Chondrocyte (in vitro differentiated cells): Measurements from ENCODE around the gene TEDC1. TPM values are rescaled to one million over a fixed set of nuclear protein-coding genes. Genes with fewer than 3 reads are reported as not detected.
A peak's percentile ranks its signal among the peaks of the same experiment; 100 is the strongest.

Experiments used
- DNase-seq: peaks from one replicate; pipeline ENCODE4 v3.0.0; 2021; ENCODE audit warnings: mixed read lengths, low spot score
- H3K27ac Mint-ChIP-seq: one replicate; pipeline ENCODE4 v1.8.0; 2021; ENCODE audit warnings: mild to moderate bottlenecking, moderate library complexity, mixed read lengths; ENCODE audit not compliant: unreplicated experiment
- H3K27me3 Mint-ChIP-seq: 2 replicates; pipeline ENCODE4 v1.8.0; 2021; ENCODE audit warnings: low read depth, mixed read lengths
- H3K36me3 Mint-ChIP-seq: 2 replicates; pipeline ENCODE4 v1.8.0; 2021; ENCODE audit warnings: low read depth, mixed read lengths
- H3K4me1 Mint-ChIP-seq: 2 replicates; pipeline ENCODE4 v1.8.0; 2021; ENCODE audit warnings: low read depth, mild to moderate bottlenecking, mixed read lengths
- H3K4me3 Mint-ChIP-seq: one replicate; pipeline ENCODE4 v1.8.0; 2021; ENCODE audit warnings: mild to moderate bottlenecking, moderate library complexity, mixed read lengths; ENCODE audit not compliant: unreplicated experiment
- H3K9me3 Mint-ChIP-seq: 2 replicates; pipeline ENCODE4 v1.8.0; 2021; ENCODE audit warnings: low read depth, mixed read lengths
- CTCF ChIP-seq: fragments of 200-600 bp; sonication (generic); IDR thresholded peaks from 2 replicates; pipeline ENCODE4 v1.5.0; 2021; ENCODE audit warnings: antibody characterized with exemption, mild to moderate bottlenecking, moderate library complexity
- total RNA-seq: library from RNA; stranded (reverse); gene quantifications from 3 replicates; pipeline ENCODE4 v1.2.1, GENCODE V29; 2021

Gene TEDC1
- total RNA-seq, 1 donor from 2014 or later, result 12.9 TPM

GRCh38 chr14:105481886-105482457 lies 9.1 kb upstream of the TEDC1 start:
- Mint-ChIP-seq H3K9me3 (no peaks in the 10 kb centered on the region), H3K4me1 (peaks cover 63% of the 10 kb centered on the region), H3K27me3 (no peaks in the 10 kb centered on the region)

GRCh38 chr14:105482486-105483110 lies 8.4 kb upstream of the TEDC1 start:
- Mint-ChIP-seq H3K36me3 (peaks cover 2% of the 10 kb centered on the region), H3K27ac (peak overlapping the region; percentile 99), H3K4me1 (peaks cover 58% of the 10 kb centered on the region), H3K4me3 (peak overlapping the region; percentile 67), H3K27me3 (no peaks in the 10 kb centered on the region), H3K9me3 (no peaks in the 10 kb centered on the region)
- TF ChIP-seq CTCF, result no peak
- no peak for DNase-seq

More at GRCh38 chr14:105481886-105482457, 9.1 kb upstream of the TEDC1 start:
- H3K4me3 Mint-ChIP-seq, result peak overlapping the region; percentile 67
- peak; percentile 47 for TF ChIP-seq CTCF
- DNase-seq, result no peak
- peaks cover 2% of the 10 kb centered on the region for H3K36me3 Mint-ChIP-seq
- peak overlapping the region; percentile 99 for H3K27ac Mint-ChIP-seq

- no peak overlapping the region for H3K4me3 Mint-ChIP-seq
- DNase-seq, result no peak
- no peaks in the 10 kb centered on the region for H3K9me3 Mint-ChIP-seq
- no peak for TF ChIP-seq CTCF
- peaks cover 59% of the 10 kb centered on the region for H3K4me1 Mint-ChIP-seq
- H3K27me3 Mint-ChIP-seq, result no peaks in the 10 kb centered on the region
- peak overlapping the region; percentile 99 for H3K27ac Mint-ChIP-seq
- peaks cover 2% of the 10 kb centered on the region for H3K36me3 Mint-ChIP-seq
Observed at GRCh38 chr14:105483300-105484068, 7.6 kb upstream of the TEDC1 start.

- Mint-ChIP-seq H3K4me3 (no peak overlapping the region), H3K36me3 (peaks cover 2% of the 10 kb centered on the region), H3K27me3 (no peaks in the 10 kb centered on the region), H3K9me3 (no peaks in the 10 kb centered on the region), H3K4me1 (peaks cover 65% of the 10 kb centered on the region), H3K27ac (peak overlapping the region; percentile 81)
- no peak for TF ChIP-seq CTCF
- DNase-seq, result no peak
Observed at GRCh38 chr14:105484069-105484996, 6.7 kb upstream of the TEDC1 start.
